IMR-90 (cell line): ENCODE results near the gene UBE2G1. TPM values are rescaled to one million over a fixed set of nuclear protein-coding genes. Genes with fewer than 3 reads are reported as not detected.
A peak's percentile ranks its signal among the peaks of the same experiment; 100 is the strongest.

ENCODE experiments used
- ATAC-seq: fragments of 200-7000 bp; cut with Tn5 transposase; 2 replicates; pipeline ENCODE4 v1.9.1; 2020; ENCODE audit warnings: low read depth, mild to moderate bottlenecking, moderate library complexity
- BruUV-seq: library from RNA; stranded (reverse); fragments of 400-500 nt; replicated peaks from 2 replicates; lab custom pipeline; 2021; lab: Mats Ljungman, UMichigan
- CTCF ChIA-PET: fragments of 300-600 bp; formaldehyde crosslinking; extraction: SDS; loops from one replicate; lab custom pipeline; 2021; ENCODE audit warnings: antibody characterized with exemption; lab: Yijun Ruan, JAX
- POLR2A ChIA-PET: fragments of 300-600 bp; sonication (Branson Sonifier 250); formaldehyde crosslinking; loops from one replicate; lab custom pipeline; 2022; ENCODE audit warnings: antibody characterized with exemption; ENCODE audit not compliant: unreplicated experiment; lab: Charles Lee
- DNase-seq: peaks from one replicate; pipeline ENCODE4 v3.0.0; 2013
- H2AFZ ChIP-seq: replicated peaks from 2 replicates; pipeline ENCODE3; 2013; ENCODE audit warnings: low read length, mild to moderate bottlenecking; ENCODE audit not compliant: poor library complexity
- H2AK5ac ChIP-seq: 2 replicates; pipeline ENCODE4 v1.6.1; 2013; ENCODE audit warnings: low read depth, low read length, inconsistent platforms
- H2AK9ac ChIP-seq: replicated peaks from 2 replicates; pipeline ENCODE3; 2013; ENCODE audit warnings: mild to moderate bottlenecking, low read depth, low read length, moderate library complexity; ENCODE audit not compliant: poor library complexity
- H2BK120ac ChIP-seq: 2 replicates; pipeline ENCODE4 v1.6.1; 2013; ENCODE audit warnings: low read depth, low read length, inconsistent platforms
- H2BK15ac ChIP-seq: 3 replicates; pipeline ENCODE4 v1.6.1; 2013; ENCODE audit warnings: low read depth, low read length, inconsistent platforms
- H2BK20ac ChIP-seq: 2 replicates; pipeline ENCODE4 v1.6.1; 2013; ENCODE audit warnings: low read depth, mild to moderate bottlenecking, inconsistent platforms, low read length, moderate library complexity
- H2BK5ac ChIP-seq: 2 replicates; pipeline ENCODE4 v1.6.1; 2013; ENCODE audit warnings: mild to moderate bottlenecking, low read depth, low read length, inconsistent platforms; ENCODE audit not compliant: poor library complexity, severe bottlenecking
- H3K14ac ChIP-seq: replicated peaks from 2 replicates; pipeline ENCODE4 v1.6.1; 2013; ENCODE audit warnings: low read depth, low read length, inconsistent platforms
- H3K18ac ChIP-seq: 2 replicates; pipeline ENCODE4 v1.6.1; 2013; ENCODE audit warnings: low read depth, low read length, control low read depth
- H3K23ac ChIP-seq: 2 replicates; pipeline ENCODE4 v1.6.1; 2013; ENCODE audit warnings: low read depth, low read length, inconsistent platforms
- H3K27ac ChIP-seq: 2 replicates; pipeline ENCODE4 v1.5.1; 2013; ENCODE audit warnings: mild to moderate bottlenecking, control low read depth, low read length; ENCODE audit not compliant: insufficient read depth
- H3K27me3 ChIP-seq: 2 replicates; pipeline ENCODE4 v1.6.1; 2013; ENCODE audit warnings: low read length; ENCODE audit not compliant: control insufficient read depth, insufficient read depth
- H3K36me3 ChIP-seq: 2 replicates; pipeline ENCODE4 v1.6.1; 2013; ENCODE audit warnings: low read length, mixed read lengths; ENCODE audit not compliant: control insufficient read depth, insufficient read depth
- H3K4ac ChIP-seq: 2 replicates; pipeline ENCODE4 v1.6.1; 2013; ENCODE audit warnings: low read depth, low read length, inconsistent platforms
- H3K4me1 ChIP-seq: 2 replicates; pipeline ENCODE4 v1.6.1; 2013; ENCODE audit warnings: low read length, mixed read lengths; ENCODE audit not compliant: control insufficient read depth, insufficient read depth
- H3K4me2 ChIP-seq: 2 replicates; pipeline ENCODE4 v1.6.1; 2013; ENCODE audit warnings: low read depth, mild to moderate bottlenecking, control low read depth, low read length, moderate library complexity
- H3K4me3 ChIP-seq: 2 replicates; pipeline ENCODE4 v1.5.1; 2013; ENCODE audit warnings: low read depth, mild to moderate bottlenecking, control low read depth, low read length, moderate library complexity; ENCODE audit not compliant: insufficient read depth
- H3K56ac ChIP-seq: 2 replicates; pipeline ENCODE4 v1.6.1; 2013; ENCODE audit warnings: low read length, inconsistent platforms; ENCODE audit not compliant: insufficient read depth; ENCODE audit errors: extremely low read depth
- H3K79me1 ChIP-seq, 2 experiments: 2 replicates each; pipeline ENCODE4 v1.6.1; 2013; ENCODE audit warnings: low read length in 2 of 2, inconsistent platforms in 1 of 2, low read depth in 1 of 2
- H3K9ac ChIP-seq: 2 replicates; pipeline ENCODE4 v1.6.1; 2013; ENCODE audit warnings: low read depth, low read length, control low read depth
- H3K9me1 ChIP-seq: 2 replicates; pipeline ENCODE4 v1.6.1; 2013; ENCODE audit warnings: low read length, inconsistent platforms; ENCODE audit not compliant: insufficient read depth
- H3K9me3 ChIP-seq: 2 replicates; pipeline ENCODE4 v1.6.1; 2013; ENCODE audit warnings: low read length; ENCODE audit not compliant: control insufficient read depth, insufficient read depth
- H4K20me1 ChIP-seq: 2 replicates; pipeline ENCODE4 v1.6.1; 2013; ENCODE audit warnings: low read length, inconsistent platforms; ENCODE audit not compliant: insufficient read depth
- H4K5ac ChIP-seq: 2 replicates; pipeline ENCODE4 v1.6.1; 2013; ENCODE audit warnings: mild to moderate bottlenecking, low read depth, low read length, control low read depth
- H4K8ac ChIP-seq, 2 experiments: 2 replicates each; pipeline ENCODE4 v1.6.1; 2013; ENCODE audit warnings: low read depth in 2 of 2, low read length in 2 of 2, control low read depth in 1 of 2, inconsistent platforms in 1 of 2
- H4K91ac ChIP-seq: 2 replicates; pipeline ENCODE4 v1.6.1; 2013; ENCODE audit warnings: low read depth, low read length, inconsistent platforms; ENCODE audit not compliant: insufficient read depth
- BHLHE40 ChIP-seq: fragments of 150-350 bp; IDR thresholded peaks from 2 replicates; pipeline ENCODE4 v1.6.1; 2016; ENCODE audit warnings: mild to moderate bottlenecking, low read depth, low read length
- ELK1 ChIP-seq: fragments of 150-350 bp; IDR thresholded peaks from 2 replicates; pipeline ENCODE4 v1.6.1; 2016; ENCODE audit warnings: low read depth, mild to moderate bottlenecking, low read length, moderate library complexity, borderline replicate concordance
- FOS ChIP-seq: fragments of 150-350 bp; IDR thresholded peaks from 2 replicates; pipeline ENCODE4 v1.6.1; 2016; ENCODE audit warnings: low read depth, low read length
- MAFK ChIP-seq: IDR thresholded peaks from 2 replicates; pipeline ENCODE4 v1.6.1; 2012; ENCODE audit warnings: low read depth, low read length, improper control_type of control experiment
- MAZ ChIP-seq: IDR thresholded peaks from 2 replicates; pipeline ENCODE4 v1.6.1; 2012; ENCODE audit warnings: low read depth, mild to moderate bottlenecking, low read length, improper control_type of control experiment, moderate library complexity, borderline replicate concordance
- MXI1 ChIP-seq: IDR thresholded peaks from 2 replicates; pipeline ENCODE4 v1.6.1; 2012; ENCODE audit warnings: low read depth, mild to moderate bottlenecking, low read length, moderate library complexity, borderline replicate concordance
- NFE2L2 ChIP-seq: fragments of 150-350 bp; IDR thresholded peaks from 2 replicates; pipeline ENCODE4 v1.6.1; 2016; ENCODE audit warnings: low read depth, mild to moderate bottlenecking, low read length
- RAD21 ChIP-seq: IDR thresholded peaks from 2 replicates; pipeline ENCODE4 v1.6.1; 2012; ENCODE audit warnings: low read length, improper control_type of control experiment
- RCOR1 ChIP-seq: IDR thresholded peaks from 2 replicates; pipeline ENCODE4 v1.6.1; 2012; ENCODE audit warnings: mild to moderate bottlenecking, low read length, improper control_type of control experiment; ENCODE audit not compliant: insufficient replicate concordance
- SMC3 ChIP-seq: fragments of 150-350 bp; IDR thresholded peaks from 2 replicates; pipeline ENCODE4 v1.6.1; 2016; ENCODE audit warnings: low read depth, mild to moderate bottlenecking, antibody characterized with exemption, low read length, moderate library complexity
- USF2 ChIP-seq: fragments of 150-350 bp; IDR thresholded peaks from 2 replicates; pipeline ENCODE4 v1.6.1; 2017; ENCODE audit warnings: mild to moderate bottlenecking, antibody characterized with exemption, low read length, low read depth
- WGBS, 2 experiments: methylation state at CpG; one replicate each; pipeline versions ENCODE4 v1.1.5 to v1.1.7; 2013; ENCODE audit warnings: missing lambda C conversion rate in 2 of 2; ENCODE audit not compliant: insufficient read length in 1 of 2; ENCODE audit errors: extremely low coverage in 2 of 2; 5-methylcytosine and 5-hydroxymethylcytosine counted together
- dilution Hi-C: fragments of 300-500 bp; cut with HindIII; formaldehyde crosslinking; loops from one replicate; pipeline ENCODE4 v1.14.3; 2018; ENCODE audit warnings: low sequenced_read_pairs; ENCODE audit not compliant: unreplicated experiment
- in situ Hi-C: fragments of 300-500 bp; cut with MboI; formaldehyde crosslinking; loops from 3 replicates; pipeline ENCODE4 v1.14.3; 2019; ENCODE audit warnings: low sequenced_read_pairs, inconsistent platforms, mixed read lengths
- intact Hi-C: fragments of 100-400 bp; cut with micrococcal nuclease; formaldehyde crosslinking; loops from 2 replicates; pipeline ENCODE4 v1.10.0; 2022
- polyA plus RNA-seq, 3 experiments: library from polyadenylated mRNA; depleted of rRNA; stranded (reverse); fragments of >200 nt; gene quantifications; 2 replicates each; pipeline ENCODE4 v1.2.3, GENCODE V29; 2012; ENCODE audit warnings: low replicate concordance in 1 of 3
- total RNA-seq: library from RNA; depleted of rRNA; stranded (reverse); fragments of >200 nt; gene quantifications from 2 replicates; pipeline ENCODE4 v1.2.3, GENCODE V29; 2012

The UBE2G1 gene
- total and polyA plus RNA-seq, 2 of the 4 experiments (the other 2 are of a cell fraction), result 26.3 to 26.6 TPM

GRCh38 chr17:4297351-4297750 lies 69.1 kb downstream of the UBE2G1 start:
- Histone ChIP-seq H3K23ac (no peak overlapping the region), H3K9me3 (no peaks in the 10 kb centered on the region), H2BK5ac (no peak overlapping the region), H2BK20ac (no peak overlapping the region), H2BK120ac (no peak overlapping the region), H3K18ac (no peak overlapping the region), H3K14ac (no peak overlapping the region), H2AFZ (no peak overlapping the region), H4K5ac (no peak overlapping the region), H3K4me1 (peaks cover 5% of the 10 kb centered on the region; the same call in 1 of the 2 replicates), H3K56ac (no peak overlapping the region), H3K79me1 (peaks cover 34 to 65% of the 10 kb centered on the region in 2 experiments), H3K27ac (no peak overlapping the region), H4K8ac (no peak overlapping the region), H3K9me1 (peaks cover 8% of the 10 kb centered on the region; the same call in 1 of the 2 replicates), H3K27me3 (no peaks in the 10 kb centered on the region), H2BK15ac (no peak overlapping the region), H3K4me3 (no peak overlapping the region), H2AK5ac (no peak overlapping the region), H3K4ac (no peak overlapping the region), H3K36me3 (peaks cover 12% of the 10 kb centered on the region), H3K4me2 (no peak overlapping the region), H3K9ac (no peak overlapping the region), H4K91ac (no peak overlapping the region), H2AK9ac (no peak overlapping the region), H4K20me1 (peaks cover 46% of the 10 kb centered on the region; the same call in 1 of the 2 replicates)
- in situ Hi-C loops (no loop called here), intact Hi-C loops (loop anchor here (5.0 kb wide), 2 partner anchors 40 to 60 kb away; no protein-coding TSS in a partner anchor), dilution Hi-C loops (no loop called here)
- ChIA-PET CTCF (no interaction called here), POLR2A (no interaction called here)
- TF ChIP-seq ELK1 (no peak), MAFK (no peak), MXI1 (no peak), SMC3 (no peak), FOS (no peak), MAZ (no peak), USF2 (no peak), RAD21 (no peak), RCOR1 (no peak), BHLHE40 (no peak), NFE2L2 (no peak)
- BruUV-seq, result no TSS peak
- DNase-seq (peak; percentile 7), ATAC-seq (peak; percentile 46; the same call in 1 of the 2 replicates)
- WGBS, 2 experiments, result no CpG with 5 or more reads among the region's 3 CpGs
